ENCODE data around the gene RREB1. TPM values are rescaled to one million over a fixed set of nuclear protein-coding genes. Genes with fewer than 3 reads are reported as not detected.

RREB1 gene
- 74.3 TPM for total RNA-seq

- DNase-seq (ENCODE audit: low spot score) = peak; percentile 62
Measured at GRCh38 chr6:7107578-7108195, at the start of gene RREB1. TSS of gene RREB1 (plus strand) at chr6:7107961. CDS start at chr6:7181912, 73,951 bp downstream.

- peak; percentile 77 for DNase-seq (ENCODE audit: low spot score)
Measured at GRCh38 chr6:7058250-7058923, 49.4 kb upstream of the RREB1 start.

GRCh38 chr6:7060769-7061516 lies 46.8 kb upstream of the RREB1 start:
- DNase-seq (ENCODE audit: low spot score) = no peak

GRCh38 chr6:7062451-7063162 lies 45.2 kb upstream of the RREB1 start:
- no peak for DNase-seq (ENCODE audit: low spot score)

GRCh38 chr6:7067305-7067704 lies 40.5 kb upstream of the RREB1 start:
- DNase-seq (ENCODE audit: low spot score) = no peak

- no peak for DNase-seq (ENCODE audit: low spot score)
Measured at GRCh38 chr6:7071405-7071804, 36.4 kb upstream of the RREB1 start.

- no peak for DNase-seq (ENCODE audit: low spot score)
Measured at GRCh38 chr6:7073082-7073820, 34.5 kb upstream of the RREB1 start.

- peak; percentile 56 for DNase-seq (ENCODE audit: low spot score)
Measured at GRCh38 chr6:7073821-7074525, 33.8 kb upstream of the RREB1 start.

- no peak for DNase-seq (ENCODE audit: low spot score)
Measured at GRCh38 chr6:7074870-7075269, 32.9 kb upstream of the RREB1 start.

- DNase-seq (ENCODE audit: low spot score) = no peak
Measured at GRCh38 chr6:7075341-7076000, 32.3 kb upstream of the RREB1 start.

GRCh38 chr6:7077856-7078255 lies 29.9 kb upstream of the RREB1 start:
- DNase-seq (ENCODE audit: low spot score) = no peak

GRCh38 chr6:7078856-7079255 lies 28.9 kb upstream of the RREB1 start:
- DNase-seq (ENCODE audit: low spot score) = no peak

GRCh38 chr6:7080311-7080710 lies 27.4 kb upstream of the RREB1 start:
- no peak for DNase-seq (ENCODE audit: low spot score)

GRCh38 chr6:7085911-7086310 lies 21.9 kb upstream of the RREB1 start:
- DNase-seq (ENCODE audit: low spot score) = no peak

GRCh38 chr6:7086488-7086887 lies 21.3 kb upstream of the RREB1 start:
- DNase-seq (ENCODE audit: low spot score) = no peak

GRCh38 chr6:7087066-7087465 lies 20.7 kb upstream of the RREB1 start:
- no peak for DNase-seq (ENCODE audit: low spot score)

- DNase-seq (ENCODE audit: low spot score) = no peak
Measured at GRCh38 chr6:7087491-7087979, 20.2 kb upstream of the RREB1 start.

- no peak for DNase-seq (ENCODE audit: low spot score)
Measured at GRCh38 chr6:7088076-7088742, 19.6 kb upstream of the RREB1 start.

- DNase-seq (ENCODE audit: low spot score) = no peak
Measured at GRCh38 chr6:7098993-7099392, 8.8 kb upstream of the RREB1 start.

Data from mucosa of gallbladder (tissue), 1 donor.